ENCODE results near the gene LCE2A. TPM values are rescaled to one million over a fixed set of nuclear protein-coding genes. Genes with fewer than 3 reads are reported as not detected.
"Not testable (repeated sequence)": the region's sequence is repeated elsewhere in the genome, so short reads cannot be mapped to it uniquely, and the experiment has no call there.

Gene LCE2A
- total and polyA plus RNA-seq, 10 donors, result not detected

GRCh38 chr1:152658649-152659048, 39.5 kb upstream of the LCE2A start:
- H3K36me3 ChIP-seq, result no peaks in the 10 kb centered on the region
- no peak for DNase-seq
- TF ChIP-seq POLR2A (IDR thresholded peaks at IDR 0.05), result no peak
- no peak for TF ChIP-seq POLR2AphosphoS5 (IDR thresholded peaks at IDR 0.05)
- TF ChIP-seq CTCF (IDR thresholded peaks at IDR 0.05 in 8 of 11, conservative IDR thresholded peaks at IDR 0.05 in 3 of 11), result no peak
- no peak overlapping the region for H3K27ac ChIP-seq
- H3K4me1 ChIP-seq, result no peaks in the 10 kb centered on the region
- H3K9me3 ChIP-seq, result no peaks in the 10 kb centered on the region
- intact Hi-C loops (cut with DNase I; ENCODE audit: low total_unique reads), result no loop called here
- H3K4me3 ChIP-seq, result no peak overlapping the region
- WGBS, 5 donors, result 75 to 95% (median 94%) methylated on average over 3 of the region's 3 CpGs
- H3K27me3 ChIP-seq (replicated peaks in 1 of 7), result peaks cover 0 to 9% (median 0%) of the 10 kb centered on the region in 7 donors

- no peaks in the 10 kb centered on the region for H3K36me3 ChIP-seq
- 59 to 72% (median 66%) methylated on average over 3 of the region's 3 CpGs for WGBS, 5 donors
- DNase-seq, result no peak
- H3K4me3 ChIP-seq, result no peak within 1 kb of the TSS
- TF ChIP-seq POLR2AphosphoS5 (IDR thresholded peaks at IDR 0.05), result no peak
- no peak for TF ChIP-seq POLR2A (IDR thresholded peaks at IDR 0.05)
- TF ChIP-seq CTCF (IDR thresholded peaks at IDR 0.05 in 8 of 11, conservative IDR thresholded peaks at IDR 0.05 in 3 of 11), result no peak
- no peaks in the 10 kb centered on the region for H3K4me1 ChIP-seq
- peaks cover 0 to 28% (median 0%) of the 10 kb centered on the region in 7 donors for H3K27me3 ChIP-seq (replicated peaks in 1 of 7)
- intact Hi-C loops (cut with DNase I; ENCODE audit: low total_unique reads), result no loop called here
- no peak within 1 kb of the TSS for H3K27ac ChIP-seq
- peaks cover 0 to 4% (median 0%) of the 10 kb centered on the region in 8 donors for H3K9me3 ChIP-seq
Observed at GRCh38 chr1:152663098-152663497, 35.0 kb upstream of the LCE2A start, which contains the start of gene LCE2D. Gene LCE2D (plus strand): TSS chr1:152663380. CDS start chr1:152664106, 726 bp downstream.

GRCh38 chr1:152666171-152666570, 32.0 kb upstream of the LCE2A start:
- H3K36me3 ChIP-seq; H3K9me3 ChIP-seq; intact Hi-C loops (cut with DNase I; ENCODE audit: low total_unique reads); H3K4me3 ChIP-seq; H3K4me1 ChIP-seq; DNase-seq; H3K27ac ChIP-seq: not testable (repeated sequence)
- WGBS, 5 donors, result 79 to 97% (median 92%) methylated on average over 1 of the region's 1 CpG
- H3K27me3 ChIP-seq (replicated peaks in 1 of 7), result peaks cover 0 to 28% (median 0%) of the 10 kb centered on the region in 7 donors

- Histone ChIP-seq H3K36me3 (no peaks in the 10 kb centered on the region), H3K9me3 (peaks cover 0 to 4% (median 0%) of the 10 kb centered on the region in 8 donors), H3K27ac (no peak overlapping the region), H3K27me3 (replicated peaks in 1 of 7) (peaks cover 0 to 28% (median 0%) of the 10 kb centered on the region in 7 donors), H3K4me3 (no peak overlapping the region), H3K4me1 (no peaks in the 10 kb centered on the region)
- intact Hi-C loops (cut with DNase I; ENCODE audit: low total_unique reads), result no loop called here
- DNase-seq, result no peak
- TF ChIP-seq POLR2AphosphoS5 (IDR thresholded peaks at IDR 0.05) (no peak), CTCF (IDR thresholded peaks at IDR 0.05 in 8 of 11, conservative IDR thresholded peaks at IDR 0.05 in 3 of 11) (no peak), POLR2A (IDR thresholded peaks at IDR 0.05) (no peak)
- WGBS, 5 donors, result 83 to 92% (median 89%) methylated on average over 5 of the region's 5 CpGs
Observed at GRCh38 chr1:152667648-152668047, 30.5 kb upstream of the LCE2A start.

- Histone ChIP-seq H3K27ac (no peak overlapping the region), H3K4me1 (no peaks in the 10 kb centered on the region), H3K9me3 (no peaks in the 10 kb centered on the region), H3K4me3 (no peak overlapping the region), H3K36me3 (no peaks in the 10 kb centered on the region), H3K27me3 (replicated peaks in 1 of 7) (peaks cover 0 to 12% (median 0%) of the 10 kb centered on the region in 7 donors)
- no peak for DNase-seq
- 52 to 60% (median 53%) methylated on average over 2 of the region's 2 CpGs for WGBS, 5 donors
- TF ChIP-seq CTCF (IDR thresholded peaks at IDR 0.05 in 8 of 11, conservative IDR thresholded peaks at IDR 0.05 in 3 of 11) (no peak), POLR2AphosphoS5 (IDR thresholded peaks at IDR 0.05) (no peak), POLR2A (IDR thresholded peaks at IDR 0.05) (no peak)
- intact Hi-C loops (cut with DNase I; ENCODE audit: low total_unique reads), result no loop called here
Observed at GRCh38 chr1:152673016-152673415, 25.1 kb upstream of the LCE2A start.

GRCh38 chr1:152674983-152675382, 23.2 kb upstream of the LCE2A start, which contains the start of gene LCE2C:
Gene LCE2C (plus strand): TSS chr1:152675279. CDS start chr1:152676016, 737 bp downstream.
- H3K27ac ChIP-seq; H3K36me3 ChIP-seq; DNase-seq; H3K4me1 ChIP-seq; H3K4me3 ChIP-seq; H3K9me3 ChIP-seq; intact Hi-C loops (cut with DNase I; ENCODE audit: low total_unique reads): not testable (repeated sequence)
- 53 to 85% (median 71%) methylated on average over 3 of the region's 3 CpGs for WGBS, 5 donors
- H3K27me3 ChIP-seq (replicated peaks in 1 of 7), result peaks cover 0 to 22% (median 0%) of the 10 kb centered on the region in 7 donors
